GM21515 (cell line): Measurements from ENCODE around the gene P2RY2.

Source experiments
- ATAC-seq: cut with Tn5 transposase; IDR thresholded peaks from one replicate; pipeline ENCODE4 v1.9.1; 2021; ENCODE audit not compliant: unreplicated experiment

Gene P2RY2

GRCh38 chr11:73218106-73218829 lies at the start of gene P2RY2:
Gene P2RY2 (plus strand): TSS chr11:73218281. CDS start chr11:73234160, 15,879 bp downstream.
- ATAC-seq, result no peak

- ATAC-seq, result no peak
These were observed 49.0 kb upstream of the P2RY2 start for GRCh38 chr11:73168925-73169579.

DNA sequence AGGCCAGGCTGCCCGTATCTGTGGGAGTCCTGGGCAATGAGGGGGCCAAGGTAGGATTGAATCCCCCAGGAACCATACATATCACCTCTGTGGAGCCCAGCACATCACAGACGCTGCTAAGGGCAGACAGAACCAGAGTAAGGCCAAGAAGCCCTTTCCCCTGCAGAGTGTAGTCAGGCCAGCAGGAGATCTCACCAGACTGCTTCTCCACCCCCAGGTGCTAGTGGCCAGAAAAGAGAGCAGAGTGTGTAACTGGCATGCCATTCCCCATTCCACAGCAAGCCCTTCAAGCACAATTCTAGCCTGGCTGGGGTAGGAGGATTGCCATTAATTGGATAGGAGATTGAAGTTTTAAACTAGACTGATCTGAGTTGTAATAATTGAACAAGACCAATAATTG lies 47.9 kb upstream of the P2RY2 start:
- ATAC-seq, result no peak

- ATAC-seq, result no peak
These were observed 46.5 kb upstream of the P2RY2 start for GRCh38 chr11:73171436-73172161.

DNA sequence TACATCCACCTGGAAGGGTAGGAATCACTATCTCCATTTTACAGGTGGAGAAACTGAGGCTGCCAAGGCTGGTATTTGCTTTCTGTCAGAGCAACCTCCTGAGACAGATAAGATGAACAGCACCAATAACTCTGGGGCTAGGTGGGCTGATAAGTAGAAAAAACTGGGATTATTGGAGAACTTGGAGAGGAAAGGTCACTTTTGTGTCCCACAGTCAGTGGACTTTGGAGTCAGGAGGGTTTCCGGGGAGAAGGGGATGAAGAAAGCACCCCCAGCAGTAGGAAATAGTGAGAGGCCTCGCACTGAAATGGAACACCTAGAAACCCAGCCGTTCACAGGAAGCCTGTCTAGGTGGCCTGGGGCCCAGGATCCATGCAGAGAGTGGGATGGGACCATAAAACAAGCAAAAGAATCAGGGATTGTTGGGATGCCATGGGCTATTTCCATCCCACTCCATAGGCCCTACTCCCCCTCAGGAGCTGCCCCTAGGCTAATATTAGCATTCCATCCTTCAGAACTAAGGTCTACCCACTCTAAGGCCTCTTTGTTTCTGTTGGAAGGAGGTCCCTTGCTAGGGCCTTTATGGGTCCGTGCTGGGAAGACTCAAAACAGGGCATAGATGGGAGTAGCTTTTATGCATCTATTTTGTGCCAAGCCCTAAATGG lies 45.0 kb upstream of the P2RY2 start:
- no peak for ATAC-seq

- no peak for ATAC-seq
These were observed 44.2 kb upstream of the P2RY2 start for GRCh38 chr11:73173755-73174494.

- no peak for ATAC-seq
These were observed 43.6 kb upstream of the P2RY2 start for GRCh38 chr11:73174495-73174791.

DNA sequence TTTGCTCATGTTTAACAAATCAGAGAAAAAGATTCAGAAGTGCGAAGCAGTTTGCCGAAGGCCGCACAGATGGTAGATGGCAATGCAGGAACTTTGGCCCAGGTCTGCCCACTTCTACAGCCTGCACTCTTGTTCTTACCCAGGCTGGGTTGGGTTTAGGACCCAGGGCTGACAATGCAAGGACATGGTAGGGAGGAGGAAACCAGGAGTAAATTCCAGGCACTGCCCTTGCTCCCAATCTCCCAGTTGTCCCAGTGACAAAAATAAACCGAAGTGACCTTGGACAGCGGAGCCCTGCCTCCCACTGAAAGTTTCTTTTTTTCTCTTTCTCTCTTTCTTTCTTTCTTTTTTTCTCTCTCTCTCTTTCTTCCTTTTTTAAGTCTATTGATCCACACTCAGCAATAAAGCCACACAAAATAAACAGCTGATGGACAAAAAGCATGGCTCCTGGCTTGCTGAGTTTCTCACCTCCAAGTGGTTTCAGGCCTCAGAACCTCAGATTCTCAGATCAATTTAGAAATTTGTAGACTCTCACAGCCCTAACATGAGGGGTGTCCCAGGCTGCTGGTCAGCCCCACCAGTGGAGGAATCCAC lies 42.4 kb upstream of the P2RY2 start:
- ATAC-seq, result no peak

GRCh38 chr11:73176145-73176873 lies 41.8 kb upstream of the P2RY2 start:
- ATAC-seq, result no peak

DNA sequence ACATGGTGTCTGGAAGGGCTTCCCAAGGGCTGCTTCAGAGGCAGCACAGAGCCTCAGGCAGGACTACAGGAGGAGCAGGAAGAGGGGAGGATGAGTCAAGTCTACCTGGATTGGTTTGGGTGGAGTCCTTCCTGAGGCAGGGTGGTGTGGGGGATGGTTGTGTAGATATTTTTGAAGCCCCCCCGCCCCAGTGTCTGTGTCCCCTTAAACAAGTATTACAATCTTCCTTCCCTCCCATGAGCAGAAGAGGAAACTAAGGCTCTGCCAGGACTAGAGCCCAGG lies 41.3 kb upstream of the P2RY2 start:
- no peak for ATAC-seq

DNA sequence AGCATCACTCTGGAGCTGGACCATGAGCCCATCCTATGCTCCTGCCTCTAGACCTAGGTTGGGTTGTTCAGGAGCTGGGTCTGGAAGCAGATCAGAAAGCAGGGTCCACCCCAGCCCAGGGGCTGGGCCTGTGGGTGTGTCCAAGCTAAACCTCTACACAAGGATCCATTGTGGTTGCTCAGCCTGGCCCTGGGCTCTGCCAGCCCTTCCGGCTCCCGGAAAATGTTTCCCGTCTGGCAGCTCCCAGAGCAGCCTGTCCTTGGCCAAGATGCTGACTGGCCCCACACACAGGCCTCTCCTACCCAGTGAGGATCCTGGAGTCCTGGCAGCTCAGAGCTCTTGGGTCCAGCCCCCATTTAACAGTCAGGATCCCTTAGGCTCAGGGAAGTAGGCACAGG lies 40.7 kb upstream of the P2RY2 start:
- no peak for ATAC-seq

- ATAC-seq, result peak; percentile 85
These were observed 40.1 kb upstream of the P2RY2 start for GRCh38 chr11:73177778-73178539.

DNA sequence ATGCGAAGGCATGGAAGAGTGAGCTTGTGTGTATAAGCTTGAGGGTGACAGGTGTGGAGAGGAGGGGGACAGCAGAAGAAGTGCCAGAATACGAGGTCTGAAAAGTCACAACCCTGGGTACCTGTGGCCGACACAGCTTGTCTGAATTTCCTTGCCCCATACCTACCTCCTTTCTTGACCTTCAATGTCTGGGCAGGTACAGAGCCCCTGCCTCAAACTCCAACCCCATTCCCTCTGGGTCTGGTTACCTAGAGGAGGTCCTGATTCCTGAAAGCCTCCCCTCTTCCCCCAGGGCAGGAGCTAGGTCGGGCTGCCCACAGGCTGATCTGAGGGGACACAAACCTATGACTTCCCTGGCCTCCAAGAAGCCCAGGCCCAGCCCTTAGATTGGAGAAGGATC lies 39.4 kb upstream of the P2RY2 start:
- ATAC-seq, result no peak

DNA sequence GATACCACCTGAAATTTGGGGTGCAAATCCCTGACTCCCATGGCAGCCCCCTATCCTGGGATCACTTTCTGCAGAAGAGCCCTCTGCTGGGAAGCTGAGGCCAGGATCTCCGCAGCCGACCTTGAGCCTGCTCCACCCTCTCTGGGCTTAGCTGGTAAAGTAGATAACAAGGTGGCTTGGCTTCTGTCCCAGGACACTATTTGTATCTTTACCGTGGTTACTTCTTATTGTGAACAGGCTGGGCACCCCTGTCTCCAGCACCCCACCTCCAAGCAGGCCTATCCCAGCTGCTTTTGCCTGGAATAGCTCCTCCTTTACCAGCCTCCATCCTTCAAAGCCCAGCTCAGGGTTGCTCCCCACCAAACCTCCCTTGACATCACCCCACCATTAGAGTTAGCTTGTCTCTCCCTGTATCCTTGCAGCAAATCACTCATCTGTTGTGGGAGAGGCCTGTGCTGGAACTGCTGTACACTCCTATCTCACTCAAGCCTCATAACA lies 35.2 kb upstream of the P2RY2 start:
- ATAC-seq, result no peak

- ATAC-seq, result no peak
These were observed 33.0 kb upstream of the P2RY2 start for GRCh38 chr11:73184953-73185671.

DNA sequence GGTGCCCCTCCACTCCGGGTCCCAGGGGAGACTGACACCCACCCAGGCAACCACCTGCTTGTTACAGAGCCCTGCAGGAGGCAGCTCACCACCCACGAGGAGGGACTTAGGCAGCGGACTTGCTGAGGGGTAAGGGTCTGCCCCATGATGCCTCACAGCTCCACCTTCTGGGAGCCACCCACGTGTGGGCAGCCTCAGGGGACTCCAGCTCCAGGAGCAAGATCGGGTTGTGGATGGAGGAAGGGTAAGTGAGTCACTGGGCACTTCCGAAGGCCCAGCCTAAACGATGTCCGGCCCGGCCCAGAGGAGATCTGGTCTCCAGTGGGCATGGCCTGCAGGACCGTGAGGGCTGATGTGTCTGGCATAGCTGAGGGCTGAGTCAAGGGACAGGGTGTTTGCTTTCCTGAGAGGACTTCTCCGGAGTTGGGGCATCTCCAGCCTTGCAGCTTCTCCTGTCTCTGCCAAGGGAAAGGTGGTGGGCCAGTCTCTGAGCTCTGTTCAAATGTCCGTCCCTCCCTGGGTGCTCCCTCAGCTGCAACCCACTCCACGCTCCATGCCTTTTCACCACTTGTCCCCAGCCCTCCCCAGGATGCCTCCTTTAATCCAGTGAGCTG lies 32.3 kb upstream of the P2RY2 start:
- no peak for ATAC-seq

DNA sequence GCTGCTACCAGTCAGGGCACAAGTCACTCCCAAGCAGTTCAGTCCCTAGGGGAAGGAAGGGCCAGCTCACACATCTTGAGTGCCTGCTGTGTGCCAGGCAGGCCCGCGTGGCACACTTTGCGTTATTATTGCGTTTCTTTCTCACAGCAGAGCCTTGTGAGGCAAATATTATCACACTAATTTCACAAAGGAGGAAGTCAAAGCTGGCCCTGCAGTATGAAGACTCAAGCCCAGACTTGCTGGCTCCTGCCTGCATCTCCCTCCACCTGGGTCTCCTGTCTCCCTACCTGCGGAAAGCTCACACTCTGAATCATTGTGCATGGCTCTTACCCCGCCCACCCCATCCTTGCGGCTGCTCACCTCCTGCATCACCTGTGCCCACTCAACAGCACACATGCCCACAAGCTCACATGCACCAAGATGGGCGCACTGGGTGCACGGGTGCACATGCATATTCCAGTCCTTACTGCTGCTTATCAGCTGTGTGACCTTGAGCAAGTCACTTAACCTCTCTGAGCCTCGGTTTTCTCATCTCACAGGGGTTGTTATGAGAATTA lies 31.7 kb upstream of the P2RY2 start:
- no peak for ATAC-seq

DNA sequence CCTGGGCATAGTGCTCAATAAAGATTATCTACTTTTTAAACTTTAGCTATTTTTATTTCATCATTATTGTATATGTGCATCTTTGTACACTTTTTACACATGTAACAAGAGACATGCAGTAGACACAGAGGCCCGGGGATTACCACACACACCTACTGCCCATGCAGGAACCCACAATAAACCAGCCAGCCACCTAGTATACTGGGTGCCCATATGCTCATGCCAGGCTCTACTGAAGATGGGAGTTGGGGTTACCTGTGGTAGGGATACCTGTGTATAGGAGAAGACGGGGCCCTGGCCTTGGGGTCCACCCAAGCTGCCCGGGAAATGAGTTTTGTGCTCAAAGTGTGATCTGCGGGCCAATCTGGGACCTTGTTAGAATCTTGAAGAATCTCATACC lies 31.2 kb upstream of the P2RY2 start:
- ATAC-seq, result no peak
